IPS-NIHi7 (cell line): ENCODE results near the gene TOR1A.
"Not testable (repeated sequence)": the region's sequence is repeated elsewhere in the genome, so short reads cannot be mapped to it uniquely, and the experiment has no call there.

Source experiments
- DNase-seq: peaks from one replicate; pipeline ENCODE4 v3.0.0; 2012; ENCODE audit warnings: mixed read lengths; ENCODE audit errors: extremely low spot score

Gene TOR1A

GRCh38 chr9:129783516-129784361 is 40.2 kb downstream of the TOR1A start:
- DNase-seq: peak; percentile 92

- no peak for DNase-seq
These were observed 42.0 kb downstream of the TOR1A start for GRCh38 chr9:129781981-129782380.

- DNase-seq: no peak
These were observed 42.8 kb downstream of the TOR1A start for GRCh38 chr9:129781131-129781530.

- DNase-seq: no peak
These were observed 44.3 kb downstream of the TOR1A start for GRCh38 chr9:129779560-129780190.

- DNase-seq: no peak
These were observed 45.5 kb downstream of the TOR1A start for GRCh38 chr9:129778469-129778868.

GRCh38 chr9:129777769-129778130 is 46.2 kb downstream of the TOR1A start:
- no peak for DNase-seq

GRCh38 chr9:129776938-129777768 is 46.8 kb downstream of the TOR1A start:
- peak; percentile 78 for DNase-seq

GRCh38 chr9:129776566-129776937 is 47.4 kb downstream of the TOR1A start:
- no peak for DNase-seq

- DNase-seq: not testable (repeated sequence)
These were observed 47.8 kb downstream of the TOR1A start for GRCh38 chr9:129776096-129776495.

- no peak for DNase-seq
These were observed 48.5 kb downstream of the TOR1A start for GRCh38 chr9:129775448-129775798.

GRCh38 chr9:129774791-129775447 is 49.0 kb downstream of the TOR1A start:
- DNase-seq: peak; percentile 52

- no peak for DNase-seq
These were observed 50.5 kb downstream of the TOR1A start for GRCh38 chr9:129773262-129774048.

GRCh38 chr9:129770741-129771140 is 53.2 kb downstream of the TOR1A start:
- no peak for DNase-seq

GRCh38 chr9:129769669-129770068 is 54.3 kb downstream of the TOR1A start:
- no peak for DNase-seq

- DNase-seq: no peak
These were observed 55.5 kb downstream of the TOR1A start for GRCh38 chr9:129768486-129768885.

GRCh38 chr9:129765764-129766317 is 58.1 kb downstream of the TOR1A start:
- no peak for DNase-seq

- DNase-seq: no peak
These were observed 60.7 kb downstream of the TOR1A start for GRCh38 chr9:129762985-129763926.
